Activated naive CD4-positive, alpha-beta T cell treated with anti-CD3 and anti-CD28 coated beads, Interleukin-2, amount 50 U/mL, for 16 hours (primary cell): ENCODE measurements around the gene SUOX.
"Not testable (repeated sequence)": the region's sequence is repeated elsewhere in the genome, so short reads cannot be mapped to it uniquely, and the experiment has no call there.

Experiments used
- DNase-seq: peaks from one replicate; pipeline ENCODE4 v3.0.0-alpha.2; 2020

SUOX gene

DNA sequence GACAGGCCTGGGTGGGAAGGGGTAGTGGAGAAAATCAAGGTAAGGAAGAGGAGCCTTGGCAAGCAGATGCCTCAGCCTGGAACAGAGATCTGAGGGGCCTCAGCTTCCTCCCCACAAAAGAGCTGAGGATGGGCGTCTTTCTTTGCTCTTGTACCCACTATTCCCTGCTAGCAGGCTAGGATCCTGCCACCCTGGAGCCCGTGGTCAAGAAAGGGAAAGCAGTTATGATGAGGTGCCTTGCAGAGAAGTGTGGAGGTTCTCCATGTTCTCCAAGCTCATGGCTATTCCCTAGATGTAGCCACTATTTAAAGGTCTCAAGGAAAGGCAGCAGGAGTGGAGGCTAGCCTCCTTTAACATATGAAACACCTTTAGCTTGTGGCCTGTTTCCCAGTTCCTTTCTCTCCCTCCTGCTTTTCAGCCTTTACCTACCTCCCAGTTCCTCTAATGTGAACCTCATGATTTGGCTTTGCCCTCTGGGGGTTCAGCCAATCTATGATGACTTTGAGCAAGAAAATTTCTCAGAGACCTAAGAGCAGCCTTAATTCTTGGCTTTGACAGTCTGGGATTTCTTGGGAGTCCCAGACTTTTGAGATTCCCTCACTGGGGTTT is 24.9 kb downstream of the SUOX start:
- no peak for DNase-seq

- no peak for DNase-seq
Observed at GRCh38 chr12:56028511-56029165, 31.6 kb downstream of the SUOX start.

DNA sequence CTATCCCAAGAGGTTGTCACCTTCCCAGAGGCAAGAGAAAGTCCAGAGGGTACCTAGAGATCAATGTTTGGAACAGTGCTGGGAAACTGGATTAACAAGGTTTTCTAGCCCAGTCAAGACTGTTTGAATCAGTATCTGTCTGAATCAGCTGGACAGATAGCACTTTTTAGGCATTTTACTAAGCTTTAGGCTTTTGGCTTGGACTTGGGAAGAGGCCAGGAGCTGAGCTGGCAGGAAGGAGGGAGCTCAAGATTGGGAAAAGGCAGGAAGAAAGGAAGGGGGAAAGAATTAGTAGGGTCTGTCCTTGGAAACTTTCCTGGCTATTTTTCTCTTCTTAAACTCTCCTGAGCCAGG is 32.1 kb downstream of the SUOX start:
- DNase-seq = no peak

DNA sequence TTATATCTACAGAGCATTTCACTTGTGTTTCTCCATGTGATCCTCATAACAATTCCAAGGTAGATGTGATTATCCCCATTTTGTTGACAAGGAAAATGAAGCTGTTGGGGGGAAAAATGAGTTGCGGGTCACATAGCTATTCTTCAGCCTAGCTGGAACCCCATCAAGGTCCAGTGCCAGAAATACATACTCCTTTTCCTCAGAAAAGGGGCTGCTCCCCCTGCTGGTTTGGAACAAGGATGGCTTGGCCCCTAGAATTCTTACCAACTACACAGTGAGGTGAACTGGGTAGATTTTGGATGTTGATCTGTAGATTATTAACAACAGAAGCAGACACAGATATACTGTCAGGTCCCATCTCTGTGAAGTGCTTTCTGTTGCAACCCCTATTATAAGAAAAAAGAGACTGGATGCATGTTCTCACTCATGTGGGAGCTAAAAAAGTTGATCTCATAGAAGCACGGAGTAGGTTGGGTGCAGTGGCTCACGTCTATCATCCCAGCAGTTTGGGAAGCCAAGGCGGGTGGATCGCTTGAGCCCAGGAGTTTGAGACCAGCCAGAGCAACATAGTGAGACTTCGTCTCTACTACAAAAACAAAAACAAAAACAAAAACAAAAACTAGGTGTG is 32.7 kb downstream of the SUOX start:
- DNase-seq = peak; percentile 49

DNA sequence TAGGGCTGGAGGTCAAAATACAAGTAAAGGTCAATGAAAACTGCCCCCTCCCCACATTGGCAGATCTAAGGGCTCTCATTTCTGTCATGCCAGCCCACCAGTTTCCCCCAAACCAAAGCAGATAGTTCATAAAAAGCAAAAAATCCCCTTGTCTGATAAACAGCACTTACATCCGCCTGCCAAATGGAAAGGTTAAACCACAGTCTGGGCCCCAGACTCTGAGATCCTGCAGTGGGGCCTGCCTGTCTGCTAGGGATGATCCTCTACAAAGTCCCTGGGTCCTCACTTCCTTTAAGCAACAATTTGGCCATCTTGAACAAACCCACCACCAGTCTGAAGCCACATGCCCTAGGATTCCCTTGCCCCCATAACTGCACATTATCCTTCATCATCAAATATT is 34.9 kb downstream of the SUOX start:
- DNase-seq = no peak

DNA sequence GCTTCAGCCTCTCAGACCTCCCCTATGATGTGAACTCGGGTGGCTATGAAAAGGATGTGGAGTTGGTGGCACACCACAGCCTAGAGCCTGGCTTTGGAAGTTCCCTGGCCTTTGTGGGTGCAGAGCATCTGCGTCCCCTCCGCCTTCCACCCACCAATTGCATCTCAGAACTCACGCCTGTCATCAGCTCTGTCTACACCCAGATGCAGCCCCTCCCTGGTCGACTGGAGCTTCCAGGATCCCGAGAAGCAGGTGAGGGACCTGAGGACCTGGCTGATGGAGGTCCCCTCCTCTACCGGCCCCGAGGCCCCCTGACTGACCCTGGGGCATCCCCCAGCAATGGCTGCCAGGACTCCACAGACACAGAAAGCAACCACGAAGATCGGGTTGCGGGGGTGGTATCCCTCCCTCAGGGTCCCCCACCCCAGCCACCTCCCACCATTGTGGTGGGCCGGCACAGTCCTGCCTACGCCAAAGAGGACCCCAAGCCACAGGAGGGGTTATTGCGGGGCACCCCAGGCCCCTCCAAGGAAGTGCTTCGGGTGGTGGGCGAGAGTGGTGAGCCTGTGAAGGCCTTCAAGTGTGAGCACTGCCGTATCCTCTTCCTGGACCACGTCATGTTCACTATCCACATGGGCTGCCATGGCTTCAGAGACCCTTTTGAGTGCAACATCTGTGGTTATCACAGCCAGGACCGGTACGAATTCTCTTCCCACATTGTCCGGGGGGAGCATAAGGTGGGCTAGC is 37.7 kb downstream of the SUOX start:
- no peak for DNase-seq

- no peak for DNase-seq
Observed at GRCh38 chr12:56037161-56037560, 40.1 kb downstream of the SUOX start.

DNA sequence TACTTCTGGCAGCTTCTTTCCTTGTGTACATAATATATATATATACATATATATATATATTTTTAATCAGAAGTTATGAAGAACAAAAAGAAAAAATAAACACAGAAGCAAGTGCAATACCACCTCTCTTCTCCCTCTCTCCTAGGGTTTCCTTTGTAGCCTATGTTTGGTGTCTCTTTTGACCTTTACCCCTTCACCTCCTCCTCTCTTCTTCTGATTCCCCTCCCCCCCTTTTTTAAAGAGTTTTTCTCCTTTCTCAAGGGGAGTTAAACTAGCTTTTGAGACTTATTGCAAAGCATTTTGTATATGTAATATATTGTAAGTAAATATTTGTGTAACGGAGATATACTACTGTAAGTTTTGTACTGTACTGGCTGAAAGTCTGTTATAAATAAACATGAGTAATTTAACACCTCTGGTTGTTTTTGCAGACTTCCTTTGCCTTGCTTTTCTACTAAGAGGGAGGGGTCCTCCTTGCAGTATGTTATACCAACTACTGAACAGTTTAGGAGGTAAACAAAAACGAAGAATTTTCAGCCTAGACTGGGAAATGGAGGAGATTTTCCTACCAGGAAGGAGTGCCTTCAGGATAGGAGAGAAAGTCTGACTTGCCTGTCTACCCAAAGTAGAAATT is 41.1 kb downstream of the SUOX start:
- DNase-seq = no peak

DNA sequence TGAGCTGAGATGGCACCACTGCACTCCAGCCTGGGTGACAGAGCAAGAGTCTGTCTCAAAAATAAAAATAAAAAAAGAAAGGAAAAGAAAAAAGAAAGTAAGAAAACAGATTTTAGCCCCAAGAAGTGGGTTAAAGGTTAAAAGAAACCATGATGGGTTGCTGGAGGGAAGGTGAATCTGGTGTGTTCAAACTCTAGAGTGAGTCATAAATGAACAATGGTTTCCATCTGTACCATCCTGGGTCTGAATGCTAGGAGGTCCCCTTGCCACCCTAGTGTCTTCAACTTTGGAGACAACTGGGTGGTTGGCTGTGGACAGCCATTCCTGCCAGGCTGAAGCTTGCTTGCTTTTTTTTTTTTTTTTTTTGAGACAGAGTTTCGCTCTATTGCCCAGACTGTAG is 43.1 kb downstream of the SUOX start:
- DNase-seq = no peak

DNA sequence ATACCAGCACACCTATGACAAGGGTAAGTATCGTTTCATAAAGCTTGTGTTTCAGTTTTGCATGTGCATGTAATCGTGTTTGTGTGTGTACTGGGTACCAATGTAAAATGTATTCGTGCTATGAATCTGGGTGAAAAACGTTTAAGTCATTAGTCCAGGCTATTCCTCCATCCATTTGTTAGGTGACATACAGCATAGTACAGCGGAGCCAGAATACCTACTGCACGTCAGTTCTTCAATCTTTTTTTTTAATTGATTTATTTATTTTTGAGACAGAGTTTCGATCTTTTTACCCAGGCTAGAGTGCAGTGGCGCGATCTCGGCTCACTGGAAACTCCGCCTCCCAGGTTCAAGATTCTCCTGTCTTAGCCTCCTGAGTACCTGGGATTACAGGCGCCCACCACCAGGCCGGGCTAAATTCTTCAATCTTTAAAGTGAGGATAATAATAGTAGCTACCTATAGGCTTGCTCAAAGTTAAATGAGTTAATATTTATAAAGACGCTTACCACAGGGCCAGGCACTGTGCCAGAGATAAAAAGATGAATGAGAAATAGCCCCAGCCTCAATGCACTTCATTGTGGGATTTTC is 44.0 kb downstream of the SUOX start:
- no peak for DNase-seq

DNA sequence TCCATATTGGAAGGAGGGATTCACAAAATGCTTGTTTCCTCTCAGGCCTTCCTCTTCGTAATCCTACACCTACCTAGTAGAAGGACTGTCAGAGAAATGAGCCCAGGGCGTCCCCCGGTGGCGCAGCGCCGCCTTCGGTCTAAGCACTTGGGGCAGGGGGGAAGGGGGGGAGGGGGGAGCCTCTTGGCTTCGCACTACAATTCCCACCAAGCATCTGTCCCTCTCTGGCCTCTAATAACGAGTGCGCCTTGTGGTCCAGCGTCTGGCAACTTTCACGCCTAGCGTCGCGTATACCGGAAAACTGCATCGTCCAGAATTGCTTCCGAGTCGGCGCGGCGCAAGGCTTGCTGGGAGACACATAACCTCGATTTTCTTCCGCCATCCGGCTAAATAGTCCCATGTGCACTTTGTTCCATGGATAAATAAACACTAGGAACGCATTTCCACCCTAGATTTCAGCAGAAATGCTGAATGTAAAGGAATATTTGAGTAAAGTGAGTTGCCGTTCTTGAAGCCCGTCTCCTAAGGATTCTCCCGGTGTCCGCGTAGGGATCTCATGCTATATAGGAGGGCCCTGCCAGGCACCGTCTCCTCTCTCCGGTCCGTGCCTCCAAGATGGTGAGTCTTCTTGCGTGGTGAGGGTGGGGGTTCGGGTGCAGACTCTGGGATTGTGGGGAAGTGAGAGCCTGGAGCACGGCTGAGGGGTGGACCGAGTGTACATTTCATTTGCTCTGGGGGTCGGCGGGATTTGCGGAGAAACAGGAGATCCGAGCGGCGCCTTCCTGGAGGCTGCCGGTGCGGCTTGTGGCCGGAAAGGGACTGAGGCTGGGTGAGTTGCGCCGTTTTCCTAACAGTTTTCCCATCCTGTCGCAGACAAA is 44.7 kb downstream of the SUOX start, which contains the start of gene RPS26:
RPS26 (plus strand) TSS at position 367 of the 878 bp plus-strand sequence; CDS start at position 616, 249 bp downstream.
- DNase-seq = peak; percentile 89

DNA sequence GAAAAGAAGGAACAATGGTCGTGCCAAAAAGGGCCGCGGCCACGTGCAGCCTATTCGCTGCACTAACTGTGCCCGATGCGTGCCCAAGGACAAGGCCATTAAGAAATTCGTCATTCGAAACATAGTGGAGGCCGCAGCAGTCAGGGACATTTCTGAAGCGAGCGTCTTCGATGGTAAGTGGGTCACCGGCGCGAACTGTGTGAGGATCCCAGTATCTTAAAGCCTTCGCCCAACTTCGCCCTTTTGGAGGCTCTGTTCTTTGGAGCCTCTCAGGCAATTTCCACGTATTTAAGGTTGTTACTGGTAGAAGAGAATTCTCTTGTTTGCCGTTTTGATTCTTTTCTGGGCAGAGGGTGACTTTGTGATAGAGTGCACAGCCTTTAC is 45.3 kb downstream of the SUOX start:
- DNase-seq = not testable (repeated sequence)

- no peak for DNase-seq
Observed at GRCh38 chr12:56042843-56043242, 45.8 kb downstream of the SUOX start.

GRCh38 chr12:56046027-56046780 is 49.1 kb downstream of the SUOX start:
- DNase-seq = no peak

DNA sequence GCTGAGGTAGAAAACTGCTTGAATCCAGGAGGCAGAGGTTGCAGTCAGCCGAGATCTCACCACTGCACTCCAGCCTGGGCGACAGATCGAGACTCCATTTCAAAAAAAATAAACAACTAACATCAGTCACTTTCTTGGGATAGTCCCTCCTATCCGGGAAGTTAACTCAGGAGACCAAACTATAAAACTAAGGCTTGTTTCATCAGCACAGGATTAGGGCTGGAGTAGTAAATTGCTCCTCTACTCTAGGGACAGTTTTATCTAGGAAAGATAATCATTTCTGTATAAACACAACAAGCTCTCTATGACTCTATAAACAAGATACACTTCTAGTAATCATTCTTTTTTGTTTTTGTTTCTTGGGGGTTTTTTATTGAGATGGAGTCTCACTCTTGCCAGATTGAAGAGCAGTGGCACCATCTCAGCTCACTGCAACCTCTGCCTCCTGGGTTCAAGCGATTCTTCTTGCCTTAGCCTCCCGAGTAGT is 56.4 kb downstream of the SUOX start:
- no peak for DNase-seq
